Endothelial cell of umbilical vein (primary cell): Measurements from ENCODE around the gene ID2.

ENCODE experiments used
- CTCF ChIP-seq, 2 donors: IDR thresholded peaks; 1 replicate in 1 of 2; 2 replicates in 1 of 2; pipeline ENCODE4 v1.5.1; 2011; ENCODE audit warnings: low read length in 2 of 2, mild to moderate bottlenecking in 2 of 2, moderate library complexity in 2 of 2, control low read depth in 1 of 2, inconsistent platforms in 1 of 2, low read depth in 1 of 2; ENCODE audit not compliant: insufficient read depth in 1 of 2; ENCODE audit errors: extremely low read depth in 1 of 2
- EZH2 ChIP-seq: IDR thresholded peaks from 2 replicates; pipeline ENCODE4 v1.6.1; 2012; ENCODE audit warnings: borderline replicate concordance, low read depth, mild to moderate bottlenecking, moderate library complexity, low read length, inconsistent platforms; ENCODE audit not compliant: severe bottlenecking

GRCh38 chr2:8699839-8700238 is 18.0 kb downstream of the ID2 start:
- no peak for TF ChIP-seq CTCF (IDR thresholded peaks at IDR 0.05; ENCODE audit: extremely low read depth in 1 of 2, insufficient read depth in 1 of 2, low read depth in 1 of 2, low read length in 2 of 2)
- TF ChIP-seq EZH2 = no peak
